GM19372 (cell line): ENCODE data around the gene PRSS21.

ENCODE experiments used
- ATAC-seq: cut with Tn5 transposase; IDR thresholded peaks from one replicate; pipeline ENCODE4 v1.9.1; 2021; ENCODE audit warnings: mild to moderate bottlenecking, low read depth, moderate library complexity; ENCODE audit not compliant: unreplicated experiment

Gene PRSS21

GRCh38 chr16:2816751-2817339 lies at the start of gene PRSS21:
Gene PRSS21, plus strand, starts transcription at chr16:2817237. Its CDS starts 32 bp downstream, at chr16:2817269.
- ATAC-seq: no peak

GRCh38 chr16:2767891-2768290 lies 49.1 kb upstream of the PRSS21 start:
- no peak for ATAC-seq

- no peak for ATAC-seq
Measured at GRCh38 chr16:2768403-2769089, 48.5 kb upstream of the PRSS21 start.

GRCh38 chr16:2769100-2769529 lies 47.9 kb upstream of the PRSS21 start:
- ATAC-seq: no peak

- ATAC-seq: no peak
Measured at GRCh38 chr16:2769675-2770056, 47.4 kb upstream of the PRSS21 start.

GRCh38 chr16:2770057-2770951 lies 46.7 kb upstream of the PRSS21 start:
- no peak for ATAC-seq

- no peak for ATAC-seq
Measured at GRCh38 chr16:2771496-2772402, 45.3 kb upstream of the PRSS21 start.

- no peak for ATAC-seq
Measured at GRCh38 chr16:2773188-2773968, 43.7 kb upstream of the PRSS21 start.

GRCh38 chr16:2774161-2774891 lies 42.7 kb upstream of the PRSS21 start:
- ATAC-seq: no peak

- ATAC-seq: no peak
Measured at GRCh38 chr16:2775131-2775716, 41.8 kb upstream of the PRSS21 start.

GRCh38 chr16:2775765-2776499 lies 41.1 kb upstream of the PRSS21 start:
- ATAC-seq: no peak

GRCh38 chr16:2776500-2777139 lies 40.4 kb upstream of the PRSS21 start:
- ATAC-seq: peak; percentile 22

GRCh38 chr16:2777231-2777902 lies 39.7 kb upstream of the PRSS21 start, which contains the start of gene ELOB:
Gene ELOB, minus strand, starts transcription at chr16:2777280. Its CDS starts 41 bp downstream, at chr16:2777239.
- peak; percentile 85 for ATAC-seq

GRCh38 chr16:2777903-2778629 lies 39.0 kb upstream of the PRSS21 start:
- peak; percentile 6 for ATAC-seq

- ATAC-seq: no peak
Measured at GRCh38 chr16:2778630-2778958, 38.4 kb upstream of the PRSS21 start.
